Mononuclear cell (primary cell): ENCODE data around the gene STAM. TPM values are rescaled to one million over a fixed set of nuclear protein-coding genes. Genes with fewer than 3 reads are reported as not detected.

Source experiments
- H3K27me3 ChIP-seq: 2 replicates; pipeline ENCODE4 v1.6.0; 2011; ENCODE audit warnings: low read length, control low read depth; ENCODE audit not compliant: insufficient read depth
- H3K4me1 ChIP-seq: 2 replicates; pipeline ENCODE4 v1.5.1; 2011; ENCODE audit warnings: mild to moderate bottlenecking, low read length, control low read depth; ENCODE audit not compliant: insufficient read depth
- H3K4me3 ChIP-seq: 2 replicates; pipeline ENCODE4 v1.5.1; 2011; ENCODE audit warnings: mild to moderate bottlenecking, low read length, moderate library complexity
- H3K9me3 ChIP-seq: 2 replicates; pipeline ENCODE4 v1.5.1; 2011; ENCODE audit warnings: low read depth, mild to moderate bottlenecking, control low read depth, low read length
- total RNA-seq: library from RNA; depleted of rRNA; stranded (reverse); fragments of >200 nt; gene quantifications from one replicate; pipeline ENCODE4 v1.2.3, GENCODE V29; 2012

Gene STAM
- total RNA-seq, 1 donor: 51.2 TPM

- H3K9me3 ChIP-seq: no peaks in the 10 kb centered on the region
- no peaks in the 10 kb centered on the region for H3K4me1 ChIP-seq
- H3K27me3 ChIP-seq: no peaks in the 10 kb centered on the region
- H3K4me3 ChIP-seq: no peak overlapping the region
Measured at GRCh38 chr10:17633353-17633752, 10.6 kb upstream of the STAM start.

DNA sequence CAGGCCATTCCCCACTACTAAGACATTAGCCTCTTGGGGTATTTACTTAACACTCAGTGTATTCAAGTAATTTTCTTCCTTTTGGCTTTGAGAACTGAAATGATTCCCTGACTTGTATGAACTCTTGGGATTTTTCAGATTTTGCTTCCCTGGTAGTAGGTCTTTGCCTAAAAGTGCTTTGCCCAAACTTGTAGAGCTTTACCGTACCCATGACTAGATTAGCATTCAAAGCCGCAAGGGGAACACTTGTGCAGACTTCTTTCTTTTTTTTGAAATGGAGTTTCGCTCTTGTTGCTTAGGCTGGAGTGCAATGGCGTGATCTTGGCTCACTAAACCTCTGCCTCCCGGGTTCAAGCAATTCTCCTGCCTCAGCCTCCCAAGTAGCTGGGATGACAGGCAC is 6.1 kb upstream of the STAM start:
- no peaks in the 10 kb centered on the region for H3K27me3 ChIP-seq
- H3K4me3 ChIP-seq: no peak overlapping the region
- H3K4me1 ChIP-seq: peaks cover 3% of the 10 kb centered on the region
- no peaks in the 10 kb centered on the region for H3K9me3 ChIP-seq

GRCh38 chr10:17640331-17640816 is 3.6 kb upstream of the STAM start:
- Histone ChIP-seq H3K4me1 (peaks cover 19% of the 10 kb centered on the region), H3K9me3 (no peaks in the 10 kb centered on the region)

DNA sequence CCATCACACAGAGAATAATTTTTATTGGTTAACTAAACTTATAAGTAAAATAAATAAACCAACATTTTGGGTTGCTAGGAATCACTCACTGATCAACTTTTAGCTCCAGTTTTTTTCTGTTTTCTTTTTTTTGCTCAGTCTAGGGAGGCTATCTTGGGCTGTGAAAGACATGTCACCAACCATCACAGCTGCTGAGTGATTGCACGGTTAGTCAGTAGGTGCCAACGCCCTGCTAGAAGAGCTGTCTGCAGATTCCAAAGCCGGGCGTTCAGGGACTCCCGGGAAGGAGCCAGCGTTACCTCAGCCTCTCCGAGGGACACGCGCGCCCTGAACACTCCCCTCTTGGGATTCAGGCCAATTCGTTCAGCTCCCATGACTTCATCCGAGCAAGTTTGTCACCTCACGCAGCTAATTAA is 604 bp upstream of the STAM start:
- Histone ChIP-seq H3K4me1 (peaks cover 47% of the 10 kb centered on the region), H3K4me3 (peak overlapping the region; percentile 77), H3K9me3 (no peaks in the 10 kb centered on the region), H3K27me3 (no peaks in the 10 kb centered on the region)

More at GRCh38 chr10:17640331-17640816, 3.6 kb upstream of the STAM start:
- Histone ChIP-seq H3K27me3 (no peaks in the 10 kb centered on the region), H3K4me3 (no peak overlapping the region)

- no peaks in the 10 kb centered on the region for H3K27me3 ChIP-seq
- H3K4me3 ChIP-seq: peak overlapping the region; percentile 77
- peaks cover 56% of the 10 kb centered on the region for H3K4me1 ChIP-seq
- no peaks in the 10 kb centered on the region for H3K9me3 ChIP-seq
Measured at GRCh38 chr10:17644485-17644943, 563 bp downstream of the STAM start.

DNA sequence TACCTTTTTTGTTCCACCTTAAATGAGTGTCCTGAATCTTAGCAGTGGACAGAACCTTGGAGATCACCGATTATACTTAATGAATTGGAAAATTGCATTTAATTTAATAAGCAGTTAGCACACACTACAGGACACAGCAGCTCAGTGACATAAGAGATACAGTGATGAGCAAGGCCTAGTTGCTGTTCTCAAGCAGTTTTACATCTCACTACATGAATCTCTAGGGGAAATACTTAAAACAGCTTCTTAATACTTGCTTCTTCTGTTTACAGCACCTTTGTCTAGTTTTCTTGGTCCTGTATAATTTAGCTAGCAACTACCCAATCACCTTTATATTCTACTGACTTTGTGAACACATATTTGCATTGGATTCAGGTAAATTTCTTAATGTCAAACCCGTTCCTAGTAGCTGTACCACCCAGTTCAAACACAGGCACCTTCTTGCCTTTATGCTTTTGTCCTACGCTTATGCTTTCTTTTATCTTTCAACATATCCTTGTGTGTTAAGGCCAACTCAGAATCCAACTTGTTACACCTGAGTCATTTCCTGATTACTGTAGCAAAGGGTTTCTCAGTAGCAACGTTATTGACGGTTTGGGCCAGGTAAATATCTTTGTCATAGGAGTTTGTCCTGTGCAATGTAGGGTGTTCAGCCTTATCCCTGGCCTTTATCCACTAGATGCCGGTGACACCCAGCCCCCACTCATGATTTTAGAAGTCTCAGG is 1.8 kb downstream of the STAM start:
- Histone ChIP-seq H3K9me3 (no peaks in the 10 kb centered on the region), H3K27me3 (no peaks in the 10 kb centered on the region), H3K4me1 (peaks cover 65% of the 10 kb centered on the region), H3K4me3 (no peak overlapping the region)

DNA sequence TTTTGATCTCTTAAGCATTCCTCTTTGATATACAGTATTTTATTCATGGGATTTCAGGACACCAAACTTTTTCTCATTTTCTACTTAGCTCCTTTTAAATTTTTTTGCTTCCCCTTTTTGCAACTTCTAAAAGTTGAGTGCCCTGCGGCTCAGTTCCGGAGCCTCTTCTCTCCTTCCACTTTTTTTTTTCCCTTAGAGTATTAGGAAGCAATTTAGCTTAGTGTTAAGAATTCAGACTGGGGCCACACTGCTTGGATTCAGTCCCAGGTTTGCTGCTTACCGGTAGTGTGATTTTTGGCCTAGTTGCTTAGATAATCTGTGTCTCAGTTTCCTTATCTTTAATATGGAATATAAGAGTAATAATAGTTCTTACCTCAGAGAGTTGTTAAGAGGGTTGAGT is 3.4 kb downstream of the STAM start:
- H3K27me3 ChIP-seq: no peaks in the 10 kb centered on the region
- peak overlapping the region; percentile 7 for H3K4me3 ChIP-seq
- peaks cover under 1% of the 10 kb centered on the region for H3K9me3 ChIP-seq
- H3K4me1 ChIP-seq: peaks cover 65% of the 10 kb centered on the region

GRCh38 chr10:17648243-17649035 is 4.5 kb downstream of the STAM start:
- peaks cover 57% of the 10 kb centered on the region for H3K4me1 ChIP-seq
- no peaks in the 10 kb centered on the region for H3K27me3 ChIP-seq
- H3K9me3 ChIP-seq: peaks cover 12% of the 10 kb centered on the region
- no peak overlapping the region for H3K4me3 ChIP-seq

DNA sequence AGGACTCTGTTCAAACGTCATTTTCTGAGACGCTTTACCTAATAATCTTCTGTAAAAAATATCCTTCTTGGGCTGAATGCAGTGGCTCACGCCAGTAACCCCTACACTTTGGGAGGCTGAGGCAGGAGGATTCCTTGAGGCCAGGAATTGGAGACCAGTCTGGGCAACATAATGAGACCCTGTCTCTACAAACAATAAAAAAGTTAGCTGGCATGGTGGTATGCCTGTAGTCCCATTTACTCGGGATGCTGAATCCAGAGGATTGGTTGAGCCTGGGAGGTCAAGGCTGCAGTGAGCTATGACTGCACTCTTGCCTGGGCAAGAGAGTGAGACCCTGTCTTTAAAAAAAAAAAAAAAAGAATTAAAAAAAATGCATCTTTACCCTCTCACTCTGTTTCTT is 5.1 kb downstream of the STAM start:
- H3K4me1 ChIP-seq: peaks cover 57% of the 10 kb centered on the region
- peaks cover 14% of the 10 kb centered on the region for H3K9me3 ChIP-seq
- no peaks in the 10 kb centered on the region for H3K27me3 ChIP-seq
- no peak overlapping the region for H3K4me3 ChIP-seq

DNA sequence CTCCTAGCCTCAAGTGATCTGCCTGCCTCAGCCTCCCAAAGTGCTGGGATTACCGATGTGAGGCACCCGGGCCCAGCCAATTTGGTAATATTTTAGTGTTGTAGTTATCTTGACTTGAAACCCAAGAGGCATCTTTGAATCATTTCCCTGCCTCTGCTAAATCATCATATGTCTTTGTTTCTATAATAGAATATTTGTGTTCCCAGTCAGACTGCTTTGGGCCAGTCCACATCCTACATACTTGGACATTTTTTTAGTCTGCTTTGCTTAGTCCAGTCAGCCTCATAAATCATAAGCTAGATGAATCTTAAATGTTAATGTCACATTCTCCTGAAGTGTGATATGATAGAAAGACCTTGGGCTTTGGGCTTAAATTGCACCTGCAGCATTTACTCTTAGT is 5.9 kb downstream of the STAM start:
- no peak overlapping the region for H3K4me3 ChIP-seq
- no peaks in the 10 kb centered on the region for H3K27me3 ChIP-seq
- H3K4me1 ChIP-seq: peaks cover 52% of the 10 kb centered on the region
- H3K9me3 ChIP-seq: peaks cover 14% of the 10 kb centered on the region

DNA sequence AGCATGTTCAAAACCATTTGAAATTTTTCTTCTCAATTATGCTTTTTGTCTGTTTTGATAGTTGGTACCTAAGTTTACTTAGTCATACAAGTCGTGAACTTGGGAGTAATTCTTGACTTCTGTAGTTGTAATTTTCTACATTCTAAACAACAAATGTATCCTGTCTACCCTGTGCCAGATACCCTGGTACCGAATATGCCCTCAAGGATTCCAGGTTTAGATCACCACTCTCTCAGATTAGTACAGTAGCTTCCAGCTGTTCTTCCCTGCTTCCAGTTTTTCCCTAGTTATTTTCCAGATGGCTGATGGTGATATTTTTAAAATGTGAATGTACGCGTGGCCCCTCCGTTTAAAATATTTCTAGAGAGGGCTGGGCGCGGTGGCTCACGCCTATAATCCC is 6.5 kb downstream of the STAM start:
- Histone ChIP-seq H3K4me3 (no peak overlapping the region), H3K27me3 (no peaks in the 10 kb centered on the region), H3K9me3 (peaks cover 14% of the 10 kb centered on the region), H3K4me1 (peaks cover 46% of the 10 kb centered on the region)

GRCh38 chr10:17651896-17652295 is 7.9 kb downstream of the STAM start:
- Histone ChIP-seq H3K27me3 (no peaks in the 10 kb centered on the region), H3K4me3 (no peak overlapping the region), H3K9me3 (peaks cover 14% of the 10 kb centered on the region), H3K4me1 (peaks cover 41% of the 10 kb centered on the region)

- H3K4me3 ChIP-seq: no peak overlapping the region
- H3K9me3 ChIP-seq: peaks cover 14% of the 10 kb centered on the region
- H3K4me1 ChIP-seq: peaks cover 38% of the 10 kb centered on the region
- H3K27me3 ChIP-seq: no peaks in the 10 kb centered on the region
Measured at GRCh38 chr10:17652585-17652984, 8.6 kb downstream of the STAM start.

GRCh38 chr10:17655009-17655408 is 11.1 kb downstream of the STAM start:
- no peak overlapping the region for H3K4me3 ChIP-seq
- H3K27me3 ChIP-seq: no peaks in the 10 kb centered on the region
- peaks cover 24% of the 10 kb centered on the region for H3K4me1 ChIP-seq
- peaks cover 14% of the 10 kb centered on the region for H3K9me3 ChIP-seq

GRCh38 chr10:17655567-17656146 is 11.7 kb downstream of the STAM start:
- H3K9me3 ChIP-seq: peaks cover 14% of the 10 kb centered on the region
- no peak overlapping the region for H3K4me3 ChIP-seq
- no peaks in the 10 kb centered on the region for H3K27me3 ChIP-seq
- H3K4me1 ChIP-seq: peaks cover 20% of the 10 kb centered on the region
